Measurements from ENCODE around the gene SKI. TPM values are rescaled to one million over a fixed set of nuclear protein-coding genes. Genes with fewer than 3 reads are reported as not detected.

Gene SKI
- total and polyA plus RNA-seq, 9 of the 15 experiments (the other 6 are each of a cell fraction or from before 2014, with no cell fraction given), result 0.10 to 60.5 (median 4.6) TPM

- TF ChIP-seq, protein P1, sequence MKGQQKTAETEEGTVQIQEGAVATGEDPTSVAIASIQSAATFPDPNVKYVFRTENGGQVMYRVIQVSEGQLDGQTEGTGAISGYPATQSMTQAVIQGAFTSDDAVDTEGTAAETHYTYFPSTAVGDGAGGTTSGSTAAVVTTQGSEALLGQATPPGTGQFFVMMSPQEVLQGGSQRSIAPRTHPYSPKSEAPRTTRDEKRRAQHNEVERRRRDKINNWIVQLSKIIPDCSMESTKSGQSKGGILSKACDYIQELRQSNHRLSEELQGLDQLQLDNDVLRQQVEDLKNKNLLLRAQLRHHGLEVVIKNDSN (CRISPR knock-in tag; IDR thresholded peaks at IDR 0.05), result peak; percentile 73
- TF ChIP-seq ELF1 (tag; IDR thresholded peaks at IDR 0.05) (no peak), PHTF2 (CRISPR knock-in tag; IDR thresholded peaks at IDR 0.05) (no peak), RBM17 (IDR thresholded peaks at IDR 0.05; ENCODE audit: borderline replicate concordance, low read depth, low read length) (no peak), ZBTB11 (CRISPR knock-in tag; IDR thresholded peaks at IDR 0.05) (0 out of 6 replicates have a peak, but pooled peaks of 1 of the 3 experiments have one; percentile 0), SLC30A9 (CRISPR knock-in tag; IDR thresholded peaks at IDR 0.05) (no peak), FIP1L1 (IDR thresholded peaks at IDR 0.05; ENCODE audit: low read depth, low read length, poor library complexity, severe bottlenecking) (peak; percentile 56), TBP (optimal IDR thresholded peaks at IDR 0.05; ENCODE audit: low read depth, low read length) (peak; percentile 47), LARP7 (IDR thresholded peaks at IDR 0.05) (0 out of 2 replicates have a peak, but pooled peaks have one; percentile 11), NFE2L1 (tag; IDR thresholded peaks at IDR 0.05; ENCODE audit: borderline replicate concordance, low read depth) (no peak)
- TF ChIP-seq, protein P2, sequence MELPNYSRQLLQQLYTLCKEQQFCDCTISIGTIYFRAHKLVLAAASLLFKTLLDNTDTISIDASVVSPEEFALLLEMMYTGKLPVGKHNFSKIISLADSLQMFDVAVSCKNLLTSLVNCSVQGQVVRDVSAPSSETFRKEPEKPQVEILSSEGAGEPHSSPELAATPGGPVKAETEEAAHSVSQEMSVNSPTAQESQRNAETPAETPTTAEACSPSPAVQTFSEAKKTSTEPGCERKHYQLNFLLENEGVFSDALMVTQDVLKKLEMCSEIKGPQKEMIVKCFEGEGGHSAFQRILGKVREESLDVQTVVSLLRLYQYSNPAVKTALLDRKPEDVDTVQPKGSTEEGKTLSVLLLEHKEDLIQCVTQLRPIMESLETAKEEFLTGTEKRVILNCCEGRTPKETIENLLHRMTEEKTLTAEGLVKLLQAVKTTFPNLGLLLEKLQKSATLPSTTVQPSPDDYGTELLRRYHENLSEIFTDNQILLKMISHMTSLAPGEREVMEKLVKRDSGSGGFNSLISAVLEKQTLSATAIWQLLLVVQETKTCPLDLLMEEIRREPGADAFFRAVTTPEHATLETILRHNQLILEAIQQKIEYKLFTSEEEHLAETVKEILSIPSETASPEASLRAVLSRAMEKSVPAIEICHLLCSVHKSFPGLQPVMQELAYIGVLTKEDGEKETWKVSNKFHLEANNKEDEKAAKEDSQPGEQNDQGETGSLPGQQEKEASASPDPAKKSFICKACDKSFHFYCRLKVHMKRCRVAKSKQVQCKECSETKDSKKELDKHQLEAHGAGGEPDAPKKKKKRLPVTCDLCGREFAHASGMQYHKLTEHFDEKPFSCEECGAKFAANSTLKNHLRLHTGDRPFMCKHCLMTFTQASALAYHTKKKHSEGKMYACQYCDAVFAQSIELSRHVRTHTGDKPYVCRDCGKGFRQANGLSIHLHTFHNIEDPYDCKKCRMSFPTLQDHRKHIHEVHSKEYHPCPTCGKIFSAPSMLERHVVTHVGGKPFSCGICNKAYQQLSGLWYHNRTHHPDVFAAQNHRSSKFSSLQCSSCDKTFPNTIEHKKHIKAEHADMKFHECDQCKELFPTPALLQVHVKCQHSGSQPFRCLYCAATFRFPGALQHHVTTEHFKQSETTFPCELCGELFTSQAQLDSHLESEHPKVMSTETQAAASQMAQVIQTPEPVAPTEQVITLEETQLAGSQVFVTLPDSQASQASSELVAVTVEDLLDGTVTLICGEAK (IDR thresholded peaks at IDR 0.05), result no peak
- TF ChIP-seq, protein P2 (CRISPR knock-in tag; IDR thresholded peaks at IDR 0.05), result no peak
These were observed 23.5 kb upstream of the SKI start (continued) for GRCh38 chr1:2204415-2205190.

Data from K562 (cell line).